NCI-H748 treated with DMSO at 0.1 percent for 48 hours (cell line): Measurements from ENCODE around the gene S100A14.

Experiments used
- DNase-seq: peaks from one replicate; lab custom pipeline; 2025; lab: John Stamatoyannopoulos, UW

Gene S100A14

DNA sequence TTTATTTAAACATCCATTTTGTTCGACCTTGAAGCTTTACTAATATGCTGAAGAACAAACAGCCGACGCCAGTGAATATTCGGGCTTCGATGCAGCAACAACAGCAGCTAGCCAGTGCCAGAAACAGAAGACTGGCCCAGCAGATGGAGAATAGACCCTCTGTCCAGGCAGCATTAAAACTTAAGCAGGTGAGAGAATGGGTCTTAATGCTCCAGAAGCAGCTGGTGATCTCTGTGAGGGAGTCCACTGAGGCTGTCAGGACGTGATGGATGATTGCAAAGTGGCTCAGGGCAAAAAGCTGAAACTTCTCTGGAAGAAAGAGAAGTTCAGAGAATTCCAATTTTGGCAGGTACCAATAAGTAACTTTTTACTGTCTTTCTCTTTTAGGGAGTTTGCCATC lies 22.1 kb upstream of the S100A14 start:
- DNase-seq = no peak

DNA sequence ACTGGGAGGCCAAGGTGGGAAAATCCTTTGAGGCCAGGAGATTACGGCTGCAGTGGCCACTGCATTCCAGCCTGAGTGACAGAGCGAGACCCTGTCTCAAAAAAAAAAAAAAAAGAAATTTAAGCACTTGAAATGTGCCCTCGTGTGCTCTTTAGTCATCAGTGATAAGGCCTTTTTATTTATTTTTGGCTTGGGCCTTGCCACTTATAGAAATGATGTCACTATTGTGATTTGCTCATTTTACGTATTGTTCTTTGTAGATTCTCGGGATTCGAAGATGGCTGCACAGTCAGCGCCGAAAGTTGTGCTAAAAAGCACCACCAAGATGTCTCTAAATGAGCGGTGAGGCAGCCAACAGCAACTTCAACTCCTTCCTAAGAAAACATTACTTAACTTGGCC lies 20.2 kb upstream of the S100A14 start:
- no peak for DNase-seq

DNA sequence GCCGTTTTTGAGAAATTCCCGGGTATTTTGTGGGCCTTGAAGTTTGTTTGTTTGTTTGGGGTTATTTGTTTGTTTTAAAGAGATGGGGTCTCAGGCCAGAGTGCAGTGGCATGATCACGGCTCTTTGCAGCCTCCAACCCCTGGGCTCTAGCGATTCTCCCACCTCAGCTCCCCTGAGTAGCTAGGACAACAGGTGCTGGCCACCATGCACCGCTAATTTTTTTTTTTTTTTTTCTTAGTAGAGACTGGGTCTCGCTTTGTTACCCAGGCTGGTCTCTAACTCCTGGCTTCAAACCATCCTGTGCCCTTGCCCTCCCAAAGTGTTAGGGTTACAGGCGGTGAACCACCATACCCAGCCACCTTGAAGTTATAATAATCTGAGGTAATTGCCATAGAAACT lies 19.7 kb upstream of the S100A14 start:
- DNase-seq = no peak

- peak; percentile 93 for DNase-seq
Measured at GRCh38 chr1:153633754-153634665, 17.9 kb upstream of the S100A14 start, which contains the start of gene CHTOP. TSS of gene CHTOP (plus strand) at chr1:153634066. CDS start at chr1:153636589, 2,523 bp downstream.

DNA sequence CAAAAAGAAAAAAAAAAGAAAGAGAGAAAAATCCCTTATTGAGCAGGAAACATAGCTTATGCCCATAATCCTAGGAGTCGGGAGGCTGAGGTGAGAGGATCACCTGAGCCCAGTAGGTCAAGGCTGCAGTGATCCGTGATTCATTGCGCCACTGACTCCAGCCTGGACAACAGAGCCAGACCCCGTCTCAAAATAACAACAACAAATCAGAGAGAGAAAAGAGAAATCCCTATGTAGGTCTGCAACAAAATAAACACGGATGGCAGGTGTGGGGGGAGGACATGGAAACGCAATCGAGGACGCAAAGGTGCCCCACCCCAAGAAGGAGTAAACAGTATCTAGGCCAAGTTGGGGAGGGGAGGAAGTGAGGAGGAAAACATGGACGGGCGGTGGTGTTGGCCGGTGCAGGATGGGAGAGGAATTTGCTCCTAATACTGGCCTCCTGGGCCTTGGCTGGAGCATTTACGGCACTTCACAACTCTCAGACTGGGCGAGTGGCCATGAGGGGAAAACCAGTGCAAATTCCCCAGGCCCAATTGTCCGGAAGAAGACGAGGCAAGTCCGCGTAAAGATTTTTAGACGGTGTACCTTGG lies 17.1 kb upstream of the S100A14 start:
- DNase-seq = no peak

DNA sequence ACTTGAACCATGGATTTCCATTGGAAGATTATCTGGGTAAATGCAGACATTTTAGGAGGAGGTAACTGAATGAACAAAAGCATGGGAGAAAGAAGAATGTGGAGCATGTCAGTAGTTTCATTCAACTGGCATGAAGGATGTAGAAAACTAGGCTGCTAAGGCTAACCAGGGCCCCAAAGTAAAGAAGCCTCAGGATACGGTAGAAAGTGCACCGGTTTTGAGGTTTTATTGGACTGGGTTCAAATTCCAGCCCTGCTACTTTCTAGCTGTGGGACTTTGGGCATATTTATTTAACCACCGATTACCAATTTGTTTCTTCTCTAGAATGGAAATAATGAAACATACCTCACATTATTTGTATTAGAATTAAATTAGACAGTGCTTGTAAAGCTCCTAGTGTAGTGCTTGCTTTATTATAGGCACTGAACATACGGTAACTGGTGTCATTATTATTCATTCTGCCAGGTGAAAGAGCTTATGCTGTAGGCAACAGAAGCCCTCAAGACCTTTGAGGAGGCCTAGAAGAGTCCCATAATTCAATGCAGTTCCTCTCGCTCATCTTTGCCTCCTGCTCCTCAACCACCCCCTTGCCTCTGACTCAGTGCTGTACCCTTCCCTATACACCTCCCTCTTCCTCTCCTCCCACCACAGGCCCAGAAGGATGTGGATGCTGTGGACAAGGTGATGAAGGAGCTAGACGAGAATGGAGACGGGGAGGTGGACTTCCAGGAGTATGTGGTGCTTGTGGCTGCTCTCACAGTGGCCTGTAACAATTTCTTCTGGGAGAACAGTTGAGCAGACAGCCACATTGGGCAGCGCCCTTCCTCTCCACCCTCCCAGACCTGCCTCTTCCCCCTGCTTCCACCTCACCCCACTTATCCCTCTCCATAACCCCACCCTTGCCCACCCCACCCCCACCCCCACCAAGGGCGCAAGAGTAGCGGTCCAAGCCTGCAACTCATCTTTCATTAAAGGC lies 15.2 kb upstream of the S100A14 start:
- DNase-seq = no peak

- DNase-seq = no peak
Measured at GRCh38 chr1:153630384-153630783, 14.3 kb upstream of the S100A14 start.

GRCh38 chr1:153629971-153630370 lies 13.8 kb upstream of the S100A14 start:
- no peak for DNase-seq

GRCh38 chr1:153629343-153629665 lies 13.2 kb upstream of the S100A14 start:
- no peak for DNase-seq

- DNase-seq = no peak
Measured at GRCh38 chr1:153628638-153629342, 12.7 kb upstream of the S100A14 start.

DNA sequence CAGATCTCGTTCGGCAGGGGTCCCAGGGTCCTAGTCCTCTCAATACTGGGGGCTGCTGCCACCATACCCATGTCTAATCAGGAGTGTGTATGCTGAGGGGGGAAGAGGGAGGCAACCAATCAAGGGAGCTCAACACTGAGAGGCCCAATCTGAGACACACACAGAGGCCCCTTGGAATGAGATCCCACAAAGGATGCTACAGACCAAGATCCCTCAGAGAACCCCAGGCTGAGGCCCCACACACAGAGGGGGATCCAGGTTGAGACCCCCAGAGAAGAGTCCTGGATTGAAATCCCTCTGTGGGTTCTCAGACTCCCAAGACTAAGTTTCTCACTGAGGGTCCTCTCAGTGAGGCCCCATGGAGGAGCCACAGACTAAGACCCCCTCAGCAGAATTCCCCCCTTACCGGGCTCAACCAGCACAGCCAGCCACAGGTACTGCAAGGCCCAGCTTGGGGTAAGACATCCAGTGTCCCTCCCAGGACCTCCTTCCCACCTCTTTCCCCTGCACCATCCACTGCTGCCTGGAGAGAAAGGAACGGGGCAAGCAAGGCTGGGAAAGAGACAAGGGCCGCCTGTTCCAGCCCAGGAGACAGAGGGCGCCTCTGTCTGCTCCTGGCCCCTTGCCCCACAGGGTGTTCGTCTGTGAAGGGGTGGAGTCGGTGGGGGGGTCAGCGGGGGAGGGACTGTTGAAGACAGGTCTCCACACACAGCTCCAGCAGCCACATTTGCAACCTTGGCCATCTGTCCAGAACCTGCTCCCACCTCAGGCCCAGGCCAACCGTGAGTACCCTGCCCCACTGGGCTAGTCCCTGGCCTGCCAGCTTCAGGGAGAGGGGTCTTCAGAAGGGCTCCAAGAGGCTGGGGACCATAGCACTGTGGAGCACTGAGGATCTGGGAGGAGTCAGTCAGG lies 11.8 kb upstream of the S100A14 start, which contains the start of gene S100A1:
S100A1 (plus strand) TSS at position 720 of the 912 bp plus-strand sequence. CDS start 2,088 bp downstream, outside the sequence.
- no peak for DNase-seq

GRCh38 chr1:153626904-153627714 lies 11.0 kb upstream of the S100A14 start, which contains the start of gene S100A13:
TSS of gene S100A13 (minus strand) at chr1:153627505. CDS start at chr1:153626472, 1,033 bp downstream.
- DNase-seq = peak; percentile 78

DNA sequence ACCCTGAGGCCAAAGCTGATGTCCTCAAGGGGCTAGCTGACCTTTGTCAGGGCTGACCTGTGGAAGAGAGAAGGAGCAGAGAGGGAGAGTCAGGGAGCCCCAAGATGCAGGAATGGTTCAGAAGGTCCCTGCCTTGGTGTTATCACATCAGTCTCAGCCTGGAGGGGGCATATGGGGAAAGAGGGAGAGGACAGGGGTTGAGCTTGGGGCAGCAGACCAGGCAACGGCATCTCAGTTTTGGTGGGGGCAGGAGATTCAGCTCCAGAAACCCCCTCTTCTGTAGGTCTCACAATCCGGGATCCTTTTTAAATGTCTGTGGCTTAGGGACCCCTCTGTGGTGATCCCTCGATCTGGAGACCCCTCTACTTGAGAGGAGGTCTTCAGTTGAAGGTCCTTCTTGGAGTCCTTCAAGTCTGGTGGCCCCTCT lies 10.4 kb upstream of the S100A14 start:
- no peak for DNase-seq

- no peak for DNase-seq
Measured at GRCh38 chr1:153624965-153625611, 9.0 kb upstream of the S100A14 start.

DNA sequence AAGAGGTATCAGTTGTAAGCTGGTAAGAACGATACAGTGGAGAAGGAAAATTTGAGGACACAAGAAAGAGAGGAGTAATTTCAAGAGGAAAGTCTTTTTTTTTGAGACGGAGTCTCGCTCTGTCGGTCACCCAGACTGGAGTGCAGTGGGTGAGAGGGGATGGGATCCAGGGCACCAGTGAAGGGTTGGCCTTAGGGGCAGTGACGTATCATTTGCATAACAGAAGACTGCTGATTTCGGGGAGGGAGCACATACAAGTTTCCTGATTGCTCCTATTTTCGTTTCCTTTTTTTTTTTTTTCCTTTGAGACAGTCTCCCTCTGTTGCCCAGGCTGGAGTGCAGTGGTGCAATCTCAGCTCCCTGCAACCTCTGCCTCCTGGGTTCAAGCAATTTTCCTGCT lies 7.0 kb upstream of the S100A14 start:
- no peak for DNase-seq

GRCh38 chr1:153619171-153619570 lies 3.0 kb upstream of the S100A14 start:
- no peak for DNase-seq

- DNase-seq = peak; percentile 39
Measured at GRCh38 chr1:153617663-153618062, 1.5 kb upstream of the S100A14 start.

- DNase-seq = no peak
Measured at GRCh38 chr1:153616917-153617311, 789 bp upstream of the S100A14 start.

- no peak for DNase-seq
Measured at GRCh38 chr1:153615406-153615805, 719 bp downstream of the S100A14 start.
